Lower leg skin (tissue), 3 donors: ENCODE measurements around the gene DAAM2.

Experiments used
- CTCF ChIP-seq, 3 donors: fragments of 450-650 bp; IDR thresholded peaks; one replicate each; pipeline ENCODE4 v1.5.1; 2016; ENCODE audit warnings: antibody characterized with exemption in 3 of 3, mild to moderate bottlenecking in 3 of 3, moderate library complexity in 2 of 3
- POLR2A ChIP-seq, 2 donors: fragments of 450-650 bp; IDR thresholded peaks; one replicate each; pipeline ENCODE4 v1.6.1; 2016 to 2017; ENCODE audit warnings: antibody characterized with exemption in 2 of 2, mild to moderate bottlenecking in 1 of 2, moderate library complexity in 1 of 2

GRCh38 chr6:39903656-39904055 is 111.5 kb downstream of the DAAM2 start:
- TF ChIP-seq CTCF (IDR thresholded peaks at IDR 0.05): no peak
- TF ChIP-seq POLR2A (IDR thresholded peaks at IDR 0.05): no peak
